ENCODE measurements around the gene MMP20. TPM values are rescaled to one million over a fixed set of nuclear protein-coding genes. Genes with fewer than 3 reads are reported as not detected.
A peak's percentile ranks its signal among the peaks of the same experiment; 100 is the strongest.

Gene MMP20
- total RNA-seq, 2 donors from 2014 or later, result not detected

DNA sequence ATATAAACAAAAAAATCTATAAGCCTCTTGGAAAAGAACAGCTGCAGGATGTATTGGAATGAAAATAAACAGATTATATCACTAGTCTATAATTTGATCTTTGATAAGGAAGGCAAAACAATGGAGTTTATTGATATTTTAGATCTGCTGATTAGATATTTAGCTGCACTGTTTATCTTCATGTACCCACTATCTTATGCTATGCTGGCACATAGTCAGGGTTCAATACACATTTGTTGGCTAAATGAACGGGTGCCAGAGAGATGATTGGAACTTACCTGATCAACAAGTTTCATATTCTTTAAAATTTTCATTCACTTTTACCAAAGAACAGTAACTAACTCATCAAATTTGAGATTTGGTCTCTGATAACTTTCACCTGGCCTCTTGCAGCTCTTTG is 26.9 kb downstream of the MMP20 start:
- Mint-ChIP-seq H3K27ac (no peak overlapping the region), H3K4me1 (peaks cover 33% of the 10 kb centered on the region), H3K27me3 (ENCODE audit: insufficient read depth) (peaks cover 5% of the 10 kb centered on the region), H3K36me3 (ENCODE audit: low read depth) (no peaks in the 10 kb centered on the region), H3K4me3 (no peak overlapping the region), H3K9me3 (peaks cover 3% of the 10 kb centered on the region)
- no peak for DNase-seq
- Histone ChIP-seq H3K27ac (ENCODE audit: low read depth, low read length) (no peak overlapping the region), H3K4me3 (ENCODE audit: low read length) (no peak overlapping the region), H3K27me3 (ENCODE audit: control insufficient read depth, insufficient read depth, low read length, poor library complexity, severe bottlenecking) (no peaks in the 10 kb centered on the region), H3K4me1 (ENCODE audit: control insufficient read depth, insufficient read depth, low read length) (peaks cover 21% of the 10 kb centered on the region), H3K9me3 (ENCODE audit: control insufficient read depth, low read length) (no peaks in the 10 kb centered on the region), H3K9ac (ENCODE audit: extremely low read depth, low read length, poor library complexity, severe bottlenecking) (no peak overlapping the region), H3K36me3 (ENCODE audit: control insufficient read depth, insufficient read depth, low read length) (no peaks in the 10 kb centered on the region)
- TF ChIP-seq, protein P1, sequence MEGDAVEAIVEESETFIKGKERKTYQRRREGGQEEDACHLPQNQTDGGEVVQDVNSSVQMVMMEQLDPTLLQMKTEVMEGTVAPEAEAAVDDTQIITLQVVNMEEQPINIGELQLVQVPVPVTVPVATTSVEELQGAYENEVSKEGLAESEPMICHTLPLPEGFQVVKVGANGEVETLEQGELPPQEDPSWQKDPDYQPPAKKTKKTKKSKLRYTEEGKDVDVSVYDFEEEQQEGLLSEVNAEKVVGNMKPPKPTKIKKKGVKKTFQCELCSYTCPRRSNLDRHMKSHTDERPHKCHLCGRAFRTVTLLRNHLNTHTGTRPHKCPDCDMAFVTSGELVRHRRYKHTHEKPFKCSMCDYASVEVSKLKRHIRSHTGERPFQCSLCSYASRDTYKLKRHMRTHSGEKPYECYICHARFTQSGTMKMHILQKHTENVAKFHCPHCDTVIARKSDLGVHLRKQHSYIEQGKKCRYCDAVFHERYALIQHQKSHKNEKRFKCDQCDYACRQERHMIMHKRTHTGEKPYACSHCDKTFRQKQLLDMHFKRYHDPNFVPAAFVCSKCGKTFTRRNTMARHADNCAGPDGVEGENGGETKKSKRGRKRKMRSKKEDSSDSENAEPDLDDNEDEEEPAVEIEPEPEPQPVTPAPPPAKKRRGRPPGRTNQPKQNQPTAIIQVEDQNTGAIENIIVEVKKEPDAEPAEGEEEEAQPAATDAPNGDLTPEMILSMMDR (conservative IDR thresholded peaks at IDR 0.05), result no peak
- WGBS, 2 experiments (ENCODE audit: insufficient coverage in 1 of 2, insufficient read length in 1 of 2), result 76% methylated on average over 1 of the region's 1 CpG; no CpG with 5 or more reads in 1 of the 2 experiments

DNA sequence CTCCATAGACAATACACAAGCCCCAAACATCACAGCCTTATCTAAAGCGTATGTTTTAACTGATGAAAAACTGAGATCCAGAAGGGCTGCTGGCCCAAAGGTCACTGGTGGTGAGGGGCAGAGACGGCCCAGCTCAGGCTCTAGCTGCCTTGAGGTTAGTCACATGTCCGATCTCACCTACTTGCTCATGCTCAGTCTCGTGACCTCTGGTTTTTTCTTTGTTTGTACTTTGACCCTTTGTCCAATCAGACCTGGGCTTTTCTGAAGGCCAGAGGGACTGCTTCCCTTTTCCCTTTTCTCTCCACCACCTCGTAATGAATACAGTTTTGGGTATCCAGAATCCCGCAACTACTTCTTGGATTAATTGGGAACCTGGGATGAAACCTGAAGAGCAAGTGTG is 28.6 kb downstream of the MMP20 start:
- TF ChIP-seq, protein P1 (conservative IDR thresholded peaks at IDR 0.05), result no peak
- no peak overlapping the region for H3K4me3 Mint-ChIP-seq
- peaks cover 24% of the 10 kb centered on the region for H3K4me1 ChIP-seq (ENCODE audit: control insufficient read depth, insufficient read depth, low read length)
- no peak overlapping the region for H3K9ac ChIP-seq (ENCODE audit: extremely low read depth, low read length, poor library complexity, severe bottlenecking)
- H3K4me3 ChIP-seq (ENCODE audit: low read length), result peak overlapping the region; percentile 7
- no peak overlapping the region for H3K27ac ChIP-seq (ENCODE audit: low read depth, low read length)
- H3K27me3 Mint-ChIP-seq (ENCODE audit: insufficient read depth), result peaks cover 5% of the 10 kb centered on the region
- DNase-seq, result no peak
- H3K9me3 ChIP-seq (ENCODE audit: control insufficient read depth, low read length), result no peaks in the 10 kb centered on the region
- no peak overlapping the region for H3K27ac Mint-ChIP-seq
- peaks cover 3% of the 10 kb centered on the region for H3K9me3 Mint-ChIP-seq
- WGBS, 2 experiments (ENCODE audit: insufficient coverage in 1 of 2, insufficient read length in 1 of 2), result 81 to 85% methylated on average over 4 to 6 of the region's 6 CpGs
- no peaks in the 10 kb centered on the region for H3K36me3 ChIP-seq (ENCODE audit: control insufficient read depth, insufficient read depth, low read length)
- H3K27me3 ChIP-seq (ENCODE audit: control insufficient read depth, insufficient read depth, low read length, poor library complexity, severe bottlenecking), result no peaks in the 10 kb centered on the region
- H3K4me1 Mint-ChIP-seq, result peaks cover 43% of the 10 kb centered on the region
- H3K36me3 Mint-ChIP-seq (ENCODE audit: low read depth), result no peaks in the 10 kb centered on the region

DNA sequence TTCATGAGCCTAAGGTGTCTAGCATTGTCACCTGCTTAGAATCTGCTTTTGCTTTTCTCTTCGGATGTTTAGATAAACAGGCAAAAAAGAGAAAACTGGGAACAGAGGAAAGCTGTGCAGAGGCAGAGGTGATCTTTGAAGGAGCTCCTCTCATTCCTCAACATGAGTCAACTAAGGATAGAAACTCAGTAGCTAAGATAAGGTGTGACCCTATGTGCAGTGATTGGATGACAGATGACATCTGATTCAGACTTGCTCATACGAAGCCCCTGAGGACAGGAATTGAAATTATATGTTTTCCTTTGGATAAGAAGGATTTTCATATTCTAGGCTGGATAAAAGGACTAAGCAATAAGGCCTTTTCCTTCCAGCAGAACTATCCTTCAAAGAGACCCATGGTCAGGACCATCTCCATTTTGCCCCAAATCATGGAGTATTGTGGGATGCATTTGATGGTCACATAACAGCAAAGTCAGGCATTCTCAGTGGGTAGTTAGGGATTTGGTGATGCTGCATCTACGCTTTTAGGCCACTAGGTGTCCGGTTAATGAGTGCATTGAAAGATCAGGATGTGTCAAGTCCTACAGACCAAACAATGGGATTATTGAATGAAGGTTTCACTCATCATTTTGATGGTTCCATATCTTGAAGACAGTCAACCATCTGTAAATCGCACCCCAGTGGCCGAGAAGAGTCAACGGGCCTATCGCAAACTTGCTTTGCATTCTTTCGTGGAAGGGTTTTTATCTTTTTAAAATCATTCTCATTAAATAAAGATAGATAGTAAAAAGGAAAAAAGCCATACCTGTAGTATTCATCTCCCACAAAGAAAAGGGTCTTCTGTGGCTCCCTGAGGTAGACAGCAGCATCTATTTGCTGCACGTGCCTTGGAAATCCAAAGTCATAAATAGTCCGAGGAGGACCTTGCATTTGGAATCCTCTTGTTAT is 32.2 kb downstream of the MMP20 start:
- no peak for DNase-seq
- Mint-ChIP-seq H3K27ac (no peak overlapping the region), H3K27me3 (ENCODE audit: insufficient read depth) (peaks cover 27% of the 10 kb centered on the region), H3K36me3 (ENCODE audit: low read depth) (no peaks in the 10 kb centered on the region), H3K4me3 (no peak overlapping the region), H3K4me1 (peaks cover 33% of the 10 kb centered on the region), H3K9me3 (no peaks in the 10 kb centered on the region)
- H3K27ac ChIP-seq (ENCODE audit: low read depth, low read length), result no peak overlapping the region
- no peak overlapping the region for H3K9ac ChIP-seq (ENCODE audit: extremely low read depth, low read length, poor library complexity, severe bottlenecking)
- peaks cover 15% of the 10 kb centered on the region for H3K27me3 ChIP-seq (ENCODE audit: control insufficient read depth, insufficient read depth, low read length, poor library complexity, severe bottlenecking)
- peaks cover 25% of the 10 kb centered on the region for H3K4me1 ChIP-seq (ENCODE audit: control insufficient read depth, insufficient read depth, low read length)
- H3K36me3 ChIP-seq (ENCODE audit: control insufficient read depth, insufficient read depth, low read length), result no peaks in the 10 kb centered on the region
- TF ChIP-seq, protein P1 (conservative IDR thresholded peaks at IDR 0.05), result peak; percentile 83
- H3K4me3 ChIP-seq (ENCODE audit: low read length), result no peak overlapping the region
- peaks cover 4% of the 10 kb centered on the region for H3K9me3 ChIP-seq (ENCODE audit: control insufficient read depth, low read length)
- WGBS, 2 experiments (ENCODE audit: insufficient coverage in 1 of 2, insufficient read length in 1 of 2), result 82 to 84% methylated on average over 6 to 9 of the region's 11 CpGs

Data from endodermal cell (in vitro differentiated cells).